Gastroesophageal sphincter (tissue), 3 donors: Measurements from ENCODE around the gene BOLA3.

Source experiments
- CTCF ChIP-seq, 4 experiments: fragments of 200-600 bp in 2 of 4; fragments of 450-650 bp in 2 of 4; sonication (generic) in 1 of 4; IDR thresholded peaks; one replicate each; pipeline ENCODE4 v1.5.1; 2017 to 2019; ENCODE audit warnings: antibody characterized with exemption in 4 of 4, mild to moderate bottlenecking in 2 of 4, moderate library complexity in 2 of 4
- POLR2A ChIP-seq, 2 donors: fragments of 450-650 bp; IDR thresholded peaks; one replicate each; pipeline ENCODE4 v1.6.1; 2017; ENCODE audit warnings: antibody characterized with exemption in 2 of 2, mild to moderate bottlenecking in 2 of 2, moderate library complexity in 1 of 2
- POLR2AphosphoS5 ChIP-seq: sonication (generic); formaldehyde crosslinking; IDR thresholded peaks from one replicate; pipeline ENCODE4 v1.6.1; 2017; ENCODE audit warnings: antibody characterized with exemption

- TF ChIP-seq POLR2A (IDR thresholded peaks at IDR 0.05) (no peak), CTCF (IDR thresholded peaks at IDR 0.05) (no peak), POLR2AphosphoS5 (no peak)
Observed at GRCh38 chr2:74100254-74101216, 47.2 kb downstream of the BOLA3 start.
